HCT116 (cell line): ENCODE results near the gene RBM33. TPM values are rescaled to one million over a fixed set of nuclear protein-coding genes. Genes with fewer than 3 reads are reported as not detected.

Experiments
- ATAC-seq: fragments of 200-7000 bp; cut with Tn5 transposase; 2 replicates; pipeline ENCODE4 v1.9.1; 2020; ENCODE audit warnings: mild to moderate bottlenecking, moderate library complexity
- BruUV-seq: library from RNA; stranded (reverse); fragments of 400-500 nt; replicated peaks from 2 replicates; lab custom pipeline; 2021; lab: Mats Ljungman, UMichigan
- CTCF ChIA-PET: fragments of 300-600 bp; sonication (Branson Sonifier 250); formaldehyde crosslinking; loops from one replicate; lab custom pipeline; 2021; ENCODE audit warnings: antibody characterized with exemption; lab: Charles Lee
- POLR2A ChIA-PET: fragments of 300-600, 350-600 bp; sonication (Branson Sonifier 250); formaldehyde crosslinking; loops from one replicate; lab custom pipeline; 2021; ENCODE audit warnings: antibody characterized with exemption; lab: Charles Lee
- RAD21 ChIA-PET, 2 experiments: fragments of 300-600 bp; sonication (Branson Sonifier 250); formaldehyde crosslinking; loops; one replicate each; lab custom pipeline; 2023; ENCODE audit warnings: low total read pairs in 2 of 2; ENCODE audit not compliant: uncharacterized antibody in 2 of 2, unreplicated experiment in 2 of 2, low non-redundant PET in 1 of 2; lab: Charles Lee
- DNase-seq: peaks from one replicate; pipeline ENCODE4 v3.0.0-alpha.2; 2010; ENCODE audit warnings: low read depth, low spot score
- H2AFZ ChIP-seq: fragments of 200-600 bp; shearing (Covaris generic), sonication (generic); 2 replicates; pipeline ENCODE4 v1.6.1; 2017; ENCODE audit warnings: low read depth, mixed run types, mixed read lengths, antibody characterized with exemption, low read length; ENCODE audit not compliant: poor library complexity, severe bottlenecking
- H3K27ac ChIP-seq: 2 replicates; pipeline ENCODE4 v1.5.1; 2012; ENCODE audit warnings: low read depth, low read length
- H3K27me3 ChIP-seq: fragments of 200-600 bp; sonication (generic); 2 replicates; pipeline ENCODE4 v1.6.1; 2016; ENCODE audit warnings: mixed run types, low read length, mixed read lengths; ENCODE audit not compliant: insufficient read depth
- H3K36me3 ChIP-seq, 2 experiments: fragments of 200-500 bp in 1 of 2; fragments of 200-600 bp in 1 of 2; sonication (Bioruptor generic) in 1 of 2; sonication (generic) in 1 of 2; 2 replicates each; pipeline versions ENCODE4 v1.5.1 to v1.6.1; 2014 to 2016; ENCODE audit warnings: low read length in 2 of 2, inconsistent platforms in 1 of 2, mixed read lengths in 1 of 2, mixed run types in 1 of 2; ENCODE audit not compliant: insufficient read depth in 2 of 2, control insufficient read depth in 1 of 2
- H3K4me1 ChIP-seq, 2 experiments: fragments of 200-600 bp in 1 of 2; sonication (generic) in 1 of 2; 2 replicates each; pipeline versions ENCODE4 v1.5.1 to v1.6.1; 2012 to 2017; ENCODE audit warnings: low read length in 2 of 2, inconsistent platforms in 1 of 2, mild to moderate bottlenecking in 1 of 2, mixed read lengths in 1 of 2, mixed run types in 1 of 2, moderate library complexity in 1 of 2; ENCODE audit not compliant: insufficient read depth in 2 of 2, control insufficient read depth in 1 of 2
- H3K4me2 ChIP-seq: fragments of 200-600 bp; sonication (generic); 2 replicates; pipeline ENCODE4 v1.6.1; 2017; ENCODE audit warnings: mixed run types, low read length, mixed read lengths
- H3K4me3 ChIP-seq, 2 experiments: fragments of 200-600 bp in 1 of 2; sonication (generic) in 1 of 2; replicated peaks in 1 of 2; 2 replicates each; pipeline ENCODE4 v1.5.1; 2011 to 2016; ENCODE audit warnings: low read length in 2 of 2, control low read depth in 1 of 2, low read depth in 1 of 2, mild to moderate bottlenecking in 1 of 2, mixed read lengths in 1 of 2, mixed run types in 1 of 2
- H3K79me2 ChIP-seq: fragments of 200-600 bp; sonication (generic); 2 replicates; pipeline ENCODE4 v1.6.1; 2017; ENCODE audit warnings: mild to moderate bottlenecking, mixed run types, low read length, moderate library complexity, mixed read lengths; ENCODE audit not compliant: insufficient read depth
- H3K9ac ChIP-seq: fragments of 200-600 bp; sonication (generic); 2 replicates; pipeline ENCODE4 v1.6.1; 2016; ENCODE audit warnings: low read length, mixed read lengths
- H3K9me2 ChIP-seq: fragments of 200-600 bp; sonication (generic), shearing (Covaris generic); 2 replicates; pipeline ENCODE4 v1.6.1; 2017; ENCODE audit warnings: mixed run types, mild to moderate bottlenecking, moderate library complexity; ENCODE audit not compliant: insufficient read depth
- H3K9me3 ChIP-seq, 2 experiments: fragments of 200-500 bp in 1 of 2; fragments of 200-600 bp in 1 of 2; sonication (Bioruptor generic) in 1 of 2; sonication (generic) in 1 of 2; 2 replicates each; pipeline ENCODE4 v1.6.1; 2014 to 2017; ENCODE audit warnings: low read length in 2 of 2, mixed read lengths in 2 of 2, inconsistent platforms in 1 of 2, low read depth in 1 of 2, mild to moderate bottlenecking in 1 of 2, mixed run types in 1 of 2, moderate library complexity in 1 of 2; ENCODE audit not compliant: control insufficient read depth in 1 of 2, insufficient read depth in 1 of 2
- H4K20me1 ChIP-seq: fragments of 200-600 bp; sonication (generic), shearing (Covaris generic); 2 replicates; pipeline ENCODE4 v1.6.1; 2017; ENCODE audit warnings: mixed run types, mild to moderate bottlenecking, moderate library complexity; ENCODE audit not compliant: insufficient read depth
- ATF3 ChIP-seq: IDR thresholded peaks from 2 replicates; pipeline ENCODE4 v1.6.1; 2012
- CBX3 ChIP-seq: IDR thresholded peaks from 2 replicates; pipeline ENCODE4 v1.6.1; 2012; ENCODE audit warnings: low read depth
- CEBPB ChIP-seq: IDR thresholded peaks from 2 replicates; pipeline ENCODE4 v1.6.1; 2012; ENCODE audit warnings: low read depth
- EGR1 ChIP-seq: IDR thresholded peaks from 2 replicates; pipeline ENCODE4 v1.6.1; 2012; ENCODE audit warnings: low read depth
- ELF1 ChIP-seq: IDR thresholded peaks from 2 replicates; pipeline ENCODE4 v1.6.1; 2012; ENCODE audit warnings: low read depth, borderline replicate concordance
- EZH2 ChIP-seq: fragments of 200-600 bp; sonication (generic); IDR thresholded peaks from 2 replicates; pipeline ENCODE4 v1.6.1; 2017; ENCODE audit warnings: antibody characterized with exemption, mixed run types
- EZH2phosphoT487 ChIP-seq: fragments of 200-600 bp; IDR thresholded peaks from 2 replicates; pipeline ENCODE4 v1.6.1; 2018; ENCODE audit warnings: antibody characterized with exemption, borderline replicate concordance
- FOSL1 ChIP-seq: IDR thresholded peaks from 2 replicates; pipeline ENCODE4 v1.6.1; 2012; ENCODE audit warnings: low read depth
- MAX ChIP-seq: IDR thresholded peaks from 2 replicates; pipeline ENCODE4 v1.6.1; 2012
- POLR2A ChIP-seq: IDR thresholded peaks from 2 replicates; pipeline ENCODE4 v1.7.0; 2011; ENCODE audit warnings: borderline replicate concordance; ENCODE audit not compliant: insufficient read depth, insufficient read length; ENCODE audit errors: extremely low read depth
- REST ChIP-seq: IDR thresholded peaks from 2 replicates; pipeline ENCODE4 v1.6.1; 2012; ENCODE audit warnings: low read depth
- SIN3A ChIP-seq: IDR thresholded peaks from 2 replicates; pipeline ENCODE4 v1.6.1; 2012; ENCODE audit warnings: low read depth
- SP1 ChIP-seq: IDR thresholded peaks from 2 replicates; pipeline ENCODE4 v1.6.1; 2012; ENCODE audit warnings: low read depth
- SRF ChIP-seq: IDR thresholded peaks from 2 replicates; pipeline ENCODE4 v1.6.1; 2012; ENCODE audit warnings: low read depth
- TCF7L2 ChIP-seq: IDR thresholded peaks from 2 replicates; pipeline ENCODE4 v1.7.0; 2011; ENCODE audit warnings: borderline replicate concordance, inconsistent platforms; ENCODE audit not compliant: insufficient read depth, insufficient read length; ENCODE audit errors: extremely low read depth
- ZBTB33 ChIP-seq: IDR thresholded peaks from 2 replicates; pipeline ENCODE4 v1.6.1; 2011; ENCODE audit warnings: mild to moderate bottlenecking, low read length, moderate library complexity; ENCODE audit not compliant: insufficient replicate concordance; ENCODE audit errors: extremely low read depth
- ZFX ChIP-seq: fragments of 450-650 bp; IDR thresholded peaks from 2 replicates; pipeline ENCODE4 v1.6.1; 2017
- ZNF274 ChIP-seq: fragments of 200-500 bp; sonication (Bioruptor generic); IDR thresholded peaks from 2 replicates; pipeline ENCODE4 v1.6.1; 2014; ENCODE audit warnings: mild to moderate bottlenecking, low read depth, low read length, inconsistent platforms
- intact Hi-C: fragments of 100-400 bp; cut with micrococcal nuclease; formaldehyde crosslinking; loops from 2 replicates; pipeline ENCODE4 v1.10.0; 2022
- total RNA-seq: library from RNA; stranded (reverse); gene quantifications from one replicate; pipeline ENCODE4 v1.2.1, GENCODE V29; 2021; ENCODE audit not compliant: unreplicated experiment

RBM33 gene
- total RNA-seq, 1 experiment from 2014 or later = 64.3 TPM

DNA sequence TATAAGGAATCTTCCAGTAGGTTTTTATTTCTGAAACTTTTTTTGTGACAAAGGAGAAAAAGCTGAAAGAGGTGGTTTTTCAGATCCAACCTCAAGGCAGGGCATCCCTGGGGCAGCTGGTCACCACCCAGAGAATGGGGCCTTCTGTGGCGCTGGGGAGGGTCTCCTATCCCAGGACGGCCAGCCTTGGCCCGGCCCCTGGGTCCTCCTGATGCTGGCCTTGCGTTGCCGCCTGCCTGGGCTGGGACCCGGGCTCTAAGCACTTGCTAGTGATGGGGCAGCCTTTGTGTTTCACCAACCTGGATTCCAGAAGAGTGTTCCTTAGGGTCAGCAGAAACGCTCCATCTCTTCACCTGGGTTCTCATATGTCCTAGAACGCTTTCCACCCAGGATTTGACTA, 151.5 kb downstream of the RBM33 start:
- ChIA-PET POLR2A (no interaction called here), RAD21 (no interaction called here), CTCF (no interaction called here)
- no peak overlapping the region for H3K4me3 ChIP-seq
- H3K36me3 ChIP-seq = no peaks in the 10 kb centered on the region
- DNase-seq (no peak), ATAC-seq (no peak)
- no peaks in the 10 kb centered on the region for H3K9me3 ChIP-seq
- no peak overlapping the region for H3K4me2 ChIP-seq
- H3K27me3 ChIP-seq = no peaks in the 10 kb centered on the region
- H3K9ac ChIP-seq = no peak overlapping the region
- H2AFZ ChIP-seq = no peak overlapping the region
- H4K20me1 ChIP-seq = no peaks in the 10 kb centered on the region
- H3K9me2 ChIP-seq = no peaks in the 10 kb centered on the region
- no peaks in the 10 kb centered on the region; a peak in 1 of 4 replicates for H3K4me1 ChIP-seq
- BruUV-seq = no TSS peak
- no peak overlapping the region for H3K27ac ChIP-seq
- H3K79me2 ChIP-seq = no peaks in the 10 kb centered on the region
- TF ChIP-seq ZFX (no peak), EZH2 (no peak), FOSL1 (no peak), EGR1 (no peak), SP1 (no peak), ELF1 (no peak), TCF7L2 (no peak), SIN3A (no peak), MAX (no peak), ATF3 (no peak), SRF (no peak), CBX3 (no peak), ZBTB33 (no peak), EZH2phosphoT487 (no peak), REST (no peak), CEBPB (no peak), ZNF274 (no peak), POLR2A (no peak)
- intact Hi-C loops = loop anchor here (2.0 to 10.0 kb wide), 5 partner anchors 676 to 1479 kb away; partner anchors contain the start of gene NOM1
